Measurements from ENCODE around the gene SND1. TPM values are rescaled to one million over a fixed set of nuclear protein-coding genes. Genes with fewer than 3 reads are reported as not detected.

SND1 gene
- total and polyA plus RNA-seq, 10 of the 15 experiments (the other 5 are each of a cell fraction or from before 2014, with no cell fraction given) = 52.4 to 270 (median 146) TPM

GRCh38 chr7:127895360-127895759 is 243.4 kb downstream of the SND1 start:
- ChIA-PET SMC1A (ENCODE audit: uncharacterized antibody, unreplicated experiment) (interaction anchor here (0.8 to 2.6 kb wide), 5 partner anchors 12 to 46 kb away, joined by 3 to 7 read pairs (median 3); no protein-coding TSS in a partner anchor), POLR2A (interaction anchor here (2.3 kb wide), 1 partner anchor 10 kb away, joined by 8 read pairs; no protein-coding TSS in a partner anchor)
- ATAC-seq = no peak

GRCh38 chr7:127895814-127896280 is 243.9 kb downstream of the SND1 start:
- H3K9ac ChIP-seq (ENCODE audit: control insufficient read depth, insufficient read depth, low read length) = no peak overlapping the region
- no peak for ATAC-seq
- peaks cover 25% of the 10 kb centered on the region for H3K4me1 ChIP-seq (ENCODE audit: control insufficient read depth, insufficient read depth, low read length)
- no peak for DNase-seq (ENCODE audit: low read depth, low spot score)
- no peak overlapping the region for H2AFZ ChIP-seq (ENCODE audit: control insufficient read depth, low read depth, low read length)
- FAIRE-seq = no peak
- peaks cover 12% of the 10 kb centered on the region for H3K79me2 ChIP-seq (ENCODE audit: control insufficient read depth, insufficient read depth, low read length)
- TF ChIP-seq BACH1 (IDR thresholded peaks at IDR 0.05; ENCODE audit: borderline replicate concordance) = no peak
- TF ChIP-seq SMAD1 (IDR thresholded peaks at IDR 0.05; ENCODE audit: low read depth, partially characterized antibody) = no peak
- no peaks in the 10 kb centered on the region for H3K27me3 ChIP-seq (replicated peaks in 1 of 2; ENCODE audit: control insufficient read depth in 2 of 2, insufficient read depth in 2 of 2, low read length in 1 of 2)
- BruUV-seq (replicated peaks) = no TSS peak
- no peak overlapping the region for H3K27ac ChIP-seq (ENCODE audit: control insufficient read depth, insufficient read depth)
- no peaks in the 10 kb centered on the region for H3K9me3 ChIP-seq (replicated peaks; ENCODE audit: control insufficient read depth, insufficient read depth, low read length)
- WGBS (ENCODE audit: insufficient coverage, insufficient replicate concordance, low lambda C conversion rate, missing lambda C conversion rate) = 99% methylated on average over 4 of the region's 4 CpGs
- ChIA-PET RAD21 (ENCODE audit: unreplicated experiment) (no interaction called here), POLR2A (interaction anchor here (2.3 kb wide), 1 partner anchor 10 kb away, joined by 8 read pairs; no protein-coding TSS in a partner anchor), SMC1A (ENCODE audit: uncharacterized antibody, unreplicated experiment) (interaction anchor here (0.8 to 2.6 kb wide), 7 partner anchors 9 to 46 kb away, joined by 3 to 7 read pairs (median 4); no protein-coding TSS in a partner anchor), CTCF (interaction anchor here (1.2 to 1.5 kb wide), 3 partner anchors 10 to 18 kb away, joined by 3 to 8 read pairs (median 4); no protein-coding TSS in a partner anchor)
- no peak overlapping the region for H3K4me3 ChIP-seq
- in situ Hi-C loops (cut with MboI) = no loop called here
- no peak overlapping the region for H3K4me2 ChIP-seq (ENCODE audit: control insufficient read depth, insufficient read depth)
- H4K20me1 ChIP-seq (ENCODE audit: control insufficient read depth, insufficient read depth) = no peaks in the 10 kb centered on the region; the same call in 1 of the 2 replicates
- intact Hi-C loops (cut with micrococcal nuclease; ENCODE audit: unreplicated experiment) = no loop called here
- peaks cover 5 to 25% of the 10 kb centered on the region in 2 experiments for H3K36me3 ChIP-seq (ENCODE audit: control insufficient read depth in 2 of 2, insufficient read depth in 2 of 2, low read length in 1 of 2)

More at GRCh38 chr7:127895360-127895759, 243.4 kb downstream of the SND1 start:
- TF ChIP-seq TCF7 (IDR thresholded peaks at IDR 0.05; ENCODE audit: borderline replicate concordance) (no peak), GATAD2B (conservative IDR thresholded peaks at IDR 0.05; ENCODE audit: low read depth) (no peak), SUZ12 (IDR thresholded peaks at IDR 0.05; ENCODE audit: unreplicated experiment) (no peak), BACH1 (IDR thresholded peaks at IDR 0.05; ENCODE audit: borderline replicate concordance) (no peak), ZNF274 (IDR thresholded peaks at IDR 0.05; ENCODE audit: insufficient read depth, insufficient read length) (no peak), NFYB (IDR thresholded peaks at IDR 0.05; ENCODE audit: insufficient read depth, low read depth, low read length) (no peak), CBFB (IDR thresholded peaks at IDR 0.05; ENCODE audit: low read depth) (no peak), HCFC1 (IDR thresholded peaks at IDR 0.05; ENCODE audit: low read length) (no peak), STAT3 (IDR thresholded peaks at IDR 0.05; ENCODE audit: low read depth, low read length) (no peak), RAD51 (IDR thresholded peaks at IDR 0.05) (no peak)
- no peak overlapping the region for H3K27ac ChIP-seq (ENCODE audit: control insufficient read depth, insufficient read depth)
- H3K9ac ChIP-seq (ENCODE audit: control insufficient read depth, insufficient read depth, low read length) = no peak overlapping the region
- intact Hi-C loops (cut with micrococcal nuclease; ENCODE audit: unreplicated experiment) (no loop called here), in situ Hi-C loops (cut with MboI) (no loop called here)
- no peaks in the 10 kb centered on the region for H4K20me1 ChIP-seq (ENCODE audit: control insufficient read depth, insufficient read depth)
- H2AFZ ChIP-seq (ENCODE audit: control insufficient read depth, low read depth, low read length) = no peak overlapping the region
- FAIRE-seq (no peak), DNase-seq (ENCODE audit: low read depth, low spot score) (no peak)
- peaks cover 4 to 25% of the 10 kb centered on the region in 2 experiments for H3K36me3 ChIP-seq (ENCODE audit: control insufficient read depth in 2 of 2, insufficient read depth in 2 of 2, low read length in 1 of 2)
- no peak overlapping the region for H3K4me2 ChIP-seq (ENCODE audit: control insufficient read depth, insufficient read depth)
- H3K4me3 ChIP-seq = no peak overlapping the region
- H3K79me2 ChIP-seq (ENCODE audit: control insufficient read depth, insufficient read depth, low read length) = peaks cover 10% of the 10 kb centered on the region
- H3K9me3 ChIP-seq (replicated peaks; ENCODE audit: control insufficient read depth, insufficient read depth, low read length) = no peaks in the 10 kb centered on the region
- WGBS (ENCODE audit: insufficient coverage, insufficient replicate concordance, low lambda C conversion rate, missing lambda C conversion rate) = 98% methylated on average over 7 of the region's 7 CpGs
- CTCF ChIA-PET = interaction anchor here (1.2 to 1.5 kb wide), 3 partner anchors 10 to 18 kb away, joined by 3 to 8 read pairs (median 4); no protein-coding TSS in a partner anchor
- BruUV-seq (replicated peaks) = no TSS peak
- RAD21 ChIA-PET (ENCODE audit: unreplicated experiment) = no interaction called here
- H3K4me1 ChIP-seq (ENCODE audit: control insufficient read depth, insufficient read depth, low read length) = peaks cover 20% of the 10 kb centered on the region
- H3K27me3 ChIP-seq (replicated peaks in 1 of 2; ENCODE audit: control insufficient read depth in 2 of 2, insufficient read depth in 2 of 2, low read length in 1 of 2) = no peaks in the 10 kb centered on the region

All from GM12878 (cell line).